Measurements from ENCODE around the gene MRPS24.

Gene MRPS24

GRCh38 chr7:43906331-43907010, 37.2 kb upstream of the MRPS24 start, which contains the start of gene URGCP:
Gene URGCP, minus strand, starts transcription at chr7:43906596. Its CDS starts 21 bp downstream, at chr7:43906575.
- peaks cover 31% of the 10 kb centered on the region for H3K4me1 ChIP-seq (ENCODE audit: insufficient read depth, low read length)
- H3K9ac ChIP-seq (ENCODE audit: low read depth, low read length) = peak within 1 kb of the TSS; percentile 74
- TF ChIP-seq CTCF (IDR thresholded peaks at IDR 0.05; ENCODE audit: borderline replicate concordance, extremely low read depth, low read length, poor library complexity, severe bottlenecking) = no peak
- peak within 1 kb of the TSS; percentile 67 for H3K4me2 ChIP-seq (ENCODE audit: insufficient read depth, low read length)
- H4K20me1 ChIP-seq (ENCODE audit: insufficient read depth, low read length) = peaks cover 23% of the 10 kb centered on the region; the same call in 1 of the 2 replicates
- H3K27ac ChIP-seq (ENCODE audit: low read length) = peak within 1 kb of the TSS; percentile 73
- peak; percentile 90 for ATAC-seq (ENCODE audit: insufficient read depth, low read depth)
- peak; percentile 62 for DNase-seq
- H3K9me3 ChIP-seq (ENCODE audit: insufficient read depth, low read length, severe bottlenecking) = no peaks in the 10 kb centered on the region
- no peaks in the 10 kb centered on the region for H3K36me3 ChIP-seq (ENCODE audit: insufficient read depth, low read length)
- H2AFZ ChIP-seq (ENCODE audit: low read depth, low read length) = peak within 1 kb of the TSS; percentile 83
- H3K79me2 ChIP-seq (ENCODE audit: insufficient read depth, low read length) = peaks cover 49% of the 10 kb centered on the region
- H3K27me3 ChIP-seq (ENCODE audit: insufficient read depth, low read length, poor library complexity) = no peaks in the 10 kb centered on the region
- peak within 1 kb of the TSS; percentile 64 to 70; a peak in 3 of 4 replicates for H3K4me3 ChIP-seq (ENCODE audit: low read depth in 1 of 2, low read length in 2 of 2)

DNA sequence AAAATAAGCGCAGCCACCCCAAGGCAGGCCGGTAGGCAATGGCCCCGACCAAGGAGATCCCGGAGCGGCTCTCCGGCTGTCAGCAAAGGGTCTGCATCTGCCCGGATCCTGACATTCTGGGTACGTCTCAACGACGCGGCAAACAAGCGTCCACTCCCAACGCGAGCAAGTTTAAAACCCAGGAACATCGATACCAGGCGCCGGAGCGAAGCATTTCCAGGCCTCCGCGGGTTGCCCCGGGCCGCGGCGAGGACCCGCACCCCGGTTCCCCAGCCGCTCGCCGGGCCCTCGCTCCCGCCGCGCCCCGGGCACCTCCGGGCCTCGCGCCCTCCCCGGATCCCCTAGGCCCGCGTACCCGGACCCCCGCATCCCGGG, 36.6 kb upstream of the MRPS24 start:
- peaks cover 31% of the 10 kb centered on the region for H3K4me1 ChIP-seq (ENCODE audit: insufficient read depth, low read length)
- H3K36me3 ChIP-seq (ENCODE audit: insufficient read depth, low read length) = no peaks in the 10 kb centered on the region
- peak overlapping the region; percentile 73 for H3K27ac ChIP-seq (ENCODE audit: low read length)
- TF ChIP-seq CTCF (IDR thresholded peaks at IDR 0.05; ENCODE audit: borderline replicate concordance, extremely low read depth, low read length, poor library complexity, severe bottlenecking) (no peak), EZH2 (IDR thresholded peaks at IDR 0.05; ENCODE audit: borderline replicate concordance, low read depth, low read length, severe bottlenecking) (no peak)
- no peaks in the 10 kb centered on the region for H3K9me3 ChIP-seq (ENCODE audit: insufficient read depth, low read length, severe bottlenecking)
- peak; percentile 61 for ATAC-seq (ENCODE audit: insufficient read depth, low read depth)
- H4K20me1 ChIP-seq (ENCODE audit: insufficient read depth, low read length) = peaks cover 27% of the 10 kb centered on the region; the same call in 1 of the 2 replicates
- no peaks in the 10 kb centered on the region for H3K27me3 ChIP-seq (ENCODE audit: insufficient read depth, low read length, poor library complexity)
- H3K9ac ChIP-seq (ENCODE audit: low read depth, low read length) = peak overlapping the region; percentile 74
- peaks cover 54% of the 10 kb centered on the region for H3K79me2 ChIP-seq (ENCODE audit: insufficient read depth, low read length)
- DNase-seq = peak; percentile 44
- peak overlapping the region; percentile 76 for H2AFZ ChIP-seq (ENCODE audit: low read depth, low read length)
- H3K4me2 ChIP-seq (ENCODE audit: insufficient read depth, low read length) = peak overlapping the region; percentile 67
- H3K4me3 ChIP-seq (ENCODE audit: low read depth in 1 of 2, low read length in 2 of 2) = peak overlapping the region; percentile 64 to 70; a peak in 3 of 4 replicates

DNA sequence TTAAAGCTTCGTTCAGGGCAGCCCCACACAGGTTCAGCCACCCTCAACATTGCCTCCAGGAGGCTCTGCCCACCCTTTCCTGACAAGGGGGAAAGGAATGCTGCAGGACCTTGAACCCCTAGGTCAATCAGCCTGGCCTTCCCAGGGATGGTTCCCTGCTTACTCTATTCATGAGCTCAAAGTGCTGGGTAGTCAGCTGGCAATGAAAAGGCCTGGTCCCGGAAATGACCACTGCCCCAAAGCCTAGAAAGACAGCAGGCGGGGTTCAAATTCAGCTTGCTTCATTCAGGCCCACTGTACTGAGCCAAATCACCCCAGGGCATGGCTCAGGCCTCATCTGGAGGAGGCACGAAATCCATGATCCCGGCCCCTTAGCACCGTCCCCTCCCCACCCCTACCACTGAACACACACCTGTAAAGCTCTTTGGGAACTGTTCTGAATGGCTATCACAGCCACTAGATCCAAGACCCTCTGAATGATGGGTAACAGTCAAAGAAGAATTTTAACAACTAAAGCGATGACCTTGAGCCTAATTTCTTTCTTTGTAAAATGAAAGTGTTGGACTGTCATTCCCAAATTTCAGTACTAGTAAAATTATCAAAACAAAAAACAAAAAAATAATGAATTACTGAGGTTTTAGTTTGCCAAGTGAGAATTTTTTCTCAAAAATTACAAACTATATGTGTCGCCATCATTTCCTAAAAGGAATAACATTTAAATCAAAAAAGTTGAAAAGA, 36.1 kb upstream of the MRPS24 start:
- Histone ChIP-seq H3K27me3 (ENCODE audit: insufficient read depth, low read length, poor library complexity) (no peaks in the 10 kb centered on the region), H4K20me1 (ENCODE audit: insufficient read depth, low read length) (peaks cover 27% of the 10 kb centered on the region; the same call in 1 of the 2 replicates), H3K36me3 (ENCODE audit: insufficient read depth, low read length) (no peaks in the 10 kb centered on the region), H3K4me3 (ENCODE audit: low read depth in 1 of 2, low read length in 2 of 2) (peak overlapping the region; percentile 64 to 70; a peak in 3 of 4 replicates), H3K4me1 (ENCODE audit: insufficient read depth, low read length) (peaks cover 31% of the 10 kb centered on the region), H3K4me2 (ENCODE audit: insufficient read depth, low read length) (peak overlapping the region; percentile 67), H3K9ac (ENCODE audit: low read depth, low read length) (peak overlapping the region; percentile 74), H3K9me3 (ENCODE audit: insufficient read depth, low read length, severe bottlenecking) (no peaks in the 10 kb centered on the region), H3K79me2 (ENCODE audit: insufficient read depth, low read length) (peaks cover 60% of the 10 kb centered on the region), H3K27ac (ENCODE audit: low read length) (peak overlapping the region; percentile 73; the same call in 1 of the 2 replicates), H2AFZ (ENCODE audit: low read depth, low read length) (peak overlapping the region; percentile 76)
- no peak for ATAC-seq (ENCODE audit: insufficient read depth, low read depth)
- no peak for TF ChIP-seq EZH2 (IDR thresholded peaks at IDR 0.05; ENCODE audit: borderline replicate concordance, low read depth, low read length, severe bottlenecking)
- no peak for DNase-seq
